GM21367 (cell line): ENCODE results near the gene PXN.
"Not testable (repeated sequence)": the region's sequence is repeated elsewhere in the genome, so short reads cannot be mapped to it uniquely, and the experiment has no call there.

Experiments
- ATAC-seq: cut with Tn5 transposase; IDR thresholded peaks from one replicate; pipeline ENCODE4 v1.9.1; 2021; ENCODE audit not compliant: unreplicated experiment

Gene PXN

DNA sequence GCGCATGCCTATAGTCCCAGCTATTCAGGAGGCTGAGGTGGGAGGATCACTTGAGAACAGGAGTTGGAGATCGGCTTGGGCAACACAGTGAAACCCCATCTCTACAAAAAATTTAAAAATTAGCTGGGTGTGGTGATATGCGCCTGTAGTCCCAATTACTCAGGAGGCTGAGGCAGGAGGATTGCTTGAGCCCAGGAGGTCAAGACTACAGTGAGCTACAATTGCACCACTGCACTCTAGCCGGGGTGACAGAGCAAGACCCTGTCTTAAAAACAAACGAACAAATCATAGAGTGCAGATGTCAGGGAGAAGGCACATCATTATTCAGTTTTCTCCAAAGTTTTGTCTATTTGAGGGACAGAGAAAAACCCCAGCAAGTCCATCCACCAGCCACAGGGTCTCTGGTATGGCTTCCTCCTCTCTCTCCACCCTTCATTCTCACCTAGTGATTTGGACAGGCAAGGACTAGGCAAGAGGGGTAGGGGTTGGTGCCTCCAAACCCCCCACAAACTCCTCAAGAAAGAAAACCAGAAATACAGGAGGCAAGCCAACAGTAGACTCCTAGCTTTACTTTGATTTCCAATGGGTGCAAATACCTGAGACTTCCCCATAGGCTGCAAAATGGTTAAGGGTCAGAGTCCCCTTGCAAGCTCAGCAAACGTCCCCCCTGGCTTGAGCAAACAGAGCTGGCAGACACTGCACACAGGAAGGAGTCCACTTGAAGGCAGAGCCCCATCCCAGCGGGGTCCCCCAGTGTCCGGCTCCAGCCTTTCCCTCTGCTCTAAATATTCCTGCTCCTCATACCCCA lies 38.1 kb downstream of the PXN start:
- no peak for ATAC-seq

DNA sequence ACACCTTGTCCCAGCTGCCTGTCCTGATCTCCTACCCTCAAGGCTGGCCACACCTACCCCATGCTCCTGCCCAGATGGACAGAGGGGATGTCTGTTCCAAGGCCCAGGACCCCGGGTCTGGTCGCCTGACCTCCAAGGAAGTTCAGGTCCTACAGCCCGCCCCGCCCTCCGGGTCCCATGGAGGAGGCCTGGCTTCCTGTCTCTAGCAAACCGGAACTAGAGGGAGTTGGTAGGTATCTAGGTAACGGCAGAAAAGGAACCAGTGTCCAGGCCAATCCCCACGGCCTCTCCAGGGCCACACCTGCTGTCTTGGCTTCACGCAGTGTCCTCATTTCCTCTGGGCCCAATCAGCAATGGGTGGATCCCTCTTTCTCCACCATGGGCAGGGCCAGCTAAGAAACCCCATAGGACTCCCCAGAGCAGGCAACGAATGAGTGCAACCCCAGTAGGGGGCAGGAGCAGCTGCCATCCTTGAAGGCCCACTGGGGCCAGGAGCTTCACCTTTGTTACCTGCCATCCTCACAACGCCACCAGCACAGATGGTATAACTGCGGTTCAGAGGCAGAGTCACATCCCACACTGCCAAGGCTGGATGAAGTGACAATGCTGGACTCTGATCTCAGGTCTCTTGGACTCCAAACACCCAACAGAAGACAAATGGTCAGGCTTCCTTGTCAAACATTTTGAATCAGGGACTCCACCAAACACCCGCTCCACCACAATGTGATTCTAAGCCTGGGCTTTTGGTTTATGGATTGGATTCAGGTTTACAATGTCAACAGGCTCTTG lies 39.5 kb downstream of the PXN start:
- no peak for ATAC-seq

DNA sequence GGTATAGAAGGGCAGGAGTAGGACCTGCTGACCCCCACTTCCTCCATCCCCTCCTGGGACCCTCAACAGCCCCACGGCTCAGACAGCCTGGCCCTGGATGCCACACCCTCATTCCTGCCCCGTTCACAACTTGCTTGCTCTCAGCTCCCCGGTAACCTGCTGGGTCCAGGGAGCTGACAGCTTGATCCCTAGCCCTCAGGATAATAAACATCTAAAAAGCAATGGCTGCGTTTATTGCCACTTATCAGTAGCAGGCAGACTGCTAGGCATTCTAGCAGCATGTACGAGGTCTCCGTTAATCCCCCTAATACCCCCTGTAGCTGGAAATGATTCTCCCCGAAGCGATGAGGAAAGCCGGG lies 40.4 kb downstream of the PXN start:
- no peak for ATAC-seq

DNA sequence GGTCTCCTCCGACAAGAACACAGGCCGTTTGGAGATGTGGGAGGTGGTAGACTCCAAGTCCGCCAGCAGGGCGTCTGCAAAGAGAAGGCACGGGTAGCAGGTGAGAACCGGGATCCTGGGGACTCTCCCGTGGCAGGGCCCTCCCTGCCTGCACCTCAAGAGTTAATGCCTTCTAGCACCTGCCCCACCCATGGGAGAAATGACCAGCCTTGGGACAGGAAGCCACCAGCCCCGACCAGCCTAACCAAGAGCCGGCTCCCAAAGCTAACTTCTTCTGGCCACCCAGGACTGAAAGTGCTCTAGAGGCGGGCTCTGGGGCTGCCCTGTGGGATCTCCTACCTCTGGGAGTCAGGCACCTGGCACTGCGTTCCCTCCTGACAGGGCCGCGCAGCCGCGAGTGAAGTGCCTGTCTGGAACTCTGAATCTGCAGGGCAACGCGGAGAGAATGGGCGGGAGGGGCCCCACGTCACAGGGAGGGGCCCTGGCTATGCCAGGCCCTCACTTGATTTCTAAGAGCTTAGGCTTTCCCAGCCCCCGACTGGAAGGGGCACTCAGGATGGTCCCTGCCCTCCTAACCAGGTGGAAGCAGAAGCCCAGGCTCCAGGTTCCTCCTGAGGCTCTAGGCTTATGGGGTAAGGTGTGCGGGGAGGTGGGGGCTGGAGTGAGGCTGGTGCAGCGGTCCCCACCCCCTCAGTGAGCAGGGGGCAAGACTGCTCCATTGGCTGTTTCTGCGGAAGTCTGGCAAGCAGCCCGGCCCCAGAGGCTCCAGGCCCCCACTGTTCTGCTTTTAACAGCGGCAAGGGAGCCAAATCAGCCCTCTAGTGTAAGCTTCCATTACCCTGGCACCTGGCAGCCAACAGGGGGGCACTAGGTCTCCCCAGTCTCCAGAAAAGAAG lies 41.0 kb downstream of the PXN start:
- ATAC-seq, result no peak

DNA sequence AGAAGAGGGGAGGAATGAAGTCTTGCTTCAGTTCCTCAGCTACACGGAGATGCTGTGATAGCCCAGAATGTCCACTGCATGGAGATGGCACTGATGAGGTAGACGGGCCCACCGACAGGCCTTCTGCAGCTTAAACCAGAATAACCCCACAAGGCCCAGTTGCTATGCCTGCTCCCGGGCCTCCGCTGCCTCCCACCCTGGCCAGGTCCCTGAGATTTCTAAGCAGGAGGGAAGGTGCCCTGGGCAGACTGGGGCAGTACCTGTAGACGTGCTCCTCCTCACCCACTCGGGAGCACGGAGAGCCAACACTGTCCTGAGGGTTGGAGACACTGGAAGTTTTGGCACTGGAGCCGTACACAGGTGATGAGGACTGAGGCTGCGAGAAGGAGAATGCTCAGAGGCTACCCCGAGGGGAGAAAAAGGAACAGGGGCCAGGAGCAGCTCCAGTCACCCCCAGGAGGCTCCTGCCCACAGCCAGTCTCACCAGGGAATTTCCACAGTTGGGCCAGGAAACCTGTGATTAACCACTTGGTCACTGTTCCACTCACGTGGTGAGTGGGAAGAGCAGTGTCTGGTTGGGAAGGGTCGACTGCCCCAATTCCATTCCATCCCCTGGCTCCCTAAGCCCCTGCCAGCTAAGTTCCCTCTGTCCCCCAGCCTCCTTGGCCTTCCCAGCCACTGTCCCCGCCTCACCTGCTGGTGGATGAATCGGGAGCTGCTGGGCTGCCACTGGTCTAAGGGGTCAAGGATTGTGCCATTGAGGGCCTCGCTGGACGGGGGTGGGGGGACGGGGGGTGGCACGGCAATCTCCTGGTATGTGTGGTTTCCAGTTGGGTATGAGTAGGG lies 41.8 kb downstream of the PXN start:
- ATAC-seq, result no peak

DNA sequence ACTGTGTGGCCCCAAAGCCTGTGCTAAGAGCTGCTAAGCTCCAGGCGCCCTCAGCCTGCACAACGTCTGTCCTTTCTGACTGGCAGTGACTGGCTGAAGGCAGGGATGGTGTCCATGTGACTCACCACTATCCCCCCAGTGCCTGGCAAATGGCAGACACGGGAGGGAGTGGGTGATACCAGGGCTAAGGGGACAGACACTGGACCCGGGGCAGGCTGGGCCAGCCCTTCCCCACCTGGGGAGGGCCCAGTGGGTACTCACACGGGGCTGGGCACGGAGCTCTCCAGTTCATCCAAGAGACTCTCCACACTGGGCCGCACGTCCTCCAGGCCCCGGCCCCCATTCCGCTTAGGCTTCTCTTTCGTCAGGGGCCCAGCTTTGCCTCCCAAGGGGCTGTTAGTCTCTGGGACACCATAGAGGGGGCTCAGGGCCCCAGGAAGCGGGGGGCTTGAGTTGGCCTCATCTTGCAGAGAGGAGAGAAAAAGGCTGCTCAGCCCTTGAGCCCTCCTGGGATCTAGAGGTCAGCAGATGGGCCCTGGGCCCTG lies 43.2 kb downstream of the PXN start:
- ATAC-seq, result no peak

DNA sequence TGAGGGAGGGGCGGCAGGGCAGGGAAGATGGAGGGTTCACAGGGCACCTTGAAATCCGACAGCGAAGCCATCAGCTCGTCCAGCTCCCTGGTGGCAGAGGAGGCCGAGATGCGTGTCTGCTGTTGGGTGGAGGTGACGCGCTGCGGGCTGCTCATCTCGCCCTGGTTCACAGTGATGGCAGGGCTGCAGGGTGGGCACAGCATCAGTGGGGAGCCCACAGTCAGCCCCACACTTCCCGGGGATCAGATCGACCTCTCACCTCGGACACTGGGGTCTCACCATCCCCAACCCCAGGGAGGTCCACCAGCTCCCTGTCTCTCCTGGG lies 44.0 kb downstream of the PXN start:
- ATAC-seq, result no peak

DNA sequence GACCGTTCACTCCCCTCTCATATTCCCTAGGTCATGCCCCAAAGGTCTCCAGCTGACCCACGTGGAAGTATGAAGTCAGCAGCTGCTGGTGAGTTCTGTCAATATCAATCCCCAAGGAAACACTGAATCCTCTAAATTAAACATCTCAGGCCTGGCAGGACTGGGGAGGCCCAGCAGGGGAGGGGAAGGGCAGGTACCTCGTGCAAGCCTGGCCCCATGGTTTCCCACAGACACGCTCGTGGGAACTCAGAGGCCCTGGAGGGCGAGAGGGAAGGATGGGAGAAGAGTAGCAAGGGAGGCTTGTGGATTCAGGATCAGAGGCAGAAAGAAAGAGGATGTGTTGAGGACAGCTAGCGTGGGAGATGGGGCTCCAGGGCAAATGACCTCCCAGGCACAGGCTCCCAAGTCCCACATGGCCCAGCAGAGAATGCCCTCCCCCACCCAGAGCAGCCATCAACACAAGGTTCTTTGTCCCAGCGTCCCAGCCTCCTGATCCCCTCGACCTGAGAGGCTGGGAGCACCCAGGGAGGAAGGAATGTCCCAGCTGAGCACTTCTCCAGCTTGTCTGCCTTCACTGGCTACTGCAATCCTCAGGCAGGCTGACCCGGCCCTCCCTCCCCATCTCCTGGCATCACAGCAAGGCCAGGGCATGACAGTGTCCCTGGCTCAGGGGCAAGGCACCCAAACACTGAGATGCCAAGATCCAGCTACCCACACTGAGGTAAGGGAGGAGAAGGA lies 44.5 kb downstream of the PXN start:
- ATAC-seq, result no peak

DNA sequence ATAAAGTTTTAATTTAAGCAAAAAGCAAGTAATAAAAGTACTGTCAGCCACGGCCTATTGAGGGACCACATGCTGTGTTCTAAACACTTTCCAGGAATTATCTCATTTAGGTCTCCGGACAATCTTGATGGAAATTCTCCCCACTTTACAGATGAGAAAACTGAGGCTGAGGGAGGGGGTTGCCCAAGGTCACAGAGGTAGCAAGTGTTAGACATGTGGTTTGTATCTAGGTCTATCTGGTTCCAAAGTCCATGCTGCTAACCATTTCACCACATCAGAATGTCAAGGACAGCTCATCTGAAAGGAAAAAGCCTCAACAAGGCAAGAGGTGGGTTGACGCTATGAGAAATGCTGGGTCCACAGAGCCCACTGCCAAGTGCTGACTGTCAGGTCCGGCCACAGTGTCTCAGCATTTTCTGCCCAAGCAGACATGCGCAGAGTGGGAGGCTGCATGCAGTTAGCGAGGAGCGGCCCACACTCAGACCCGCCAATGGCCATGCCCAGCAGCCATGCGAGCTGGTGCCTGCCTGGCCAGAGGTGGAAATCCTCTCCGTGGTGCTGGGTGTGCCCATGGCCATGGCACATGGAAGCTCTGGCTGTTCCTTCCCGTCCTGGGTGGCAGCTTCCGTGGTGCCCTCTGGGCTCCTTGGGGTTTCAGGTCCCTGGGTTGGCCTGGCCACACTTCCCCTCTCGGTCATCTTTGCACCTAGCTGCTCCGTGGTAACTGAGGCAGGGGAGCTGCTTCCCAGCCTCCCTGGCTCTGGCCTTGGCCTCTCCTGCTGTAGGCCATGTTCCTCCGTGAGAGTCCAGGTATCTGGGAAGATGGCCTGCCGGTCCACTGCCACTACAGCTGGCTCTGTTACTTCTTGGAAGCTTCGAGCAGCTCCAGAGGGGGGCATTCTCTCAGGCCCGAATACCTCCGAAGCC lies 46.6 kb downstream of the PXN start:
- no peak for ATAC-seq

DNA sequence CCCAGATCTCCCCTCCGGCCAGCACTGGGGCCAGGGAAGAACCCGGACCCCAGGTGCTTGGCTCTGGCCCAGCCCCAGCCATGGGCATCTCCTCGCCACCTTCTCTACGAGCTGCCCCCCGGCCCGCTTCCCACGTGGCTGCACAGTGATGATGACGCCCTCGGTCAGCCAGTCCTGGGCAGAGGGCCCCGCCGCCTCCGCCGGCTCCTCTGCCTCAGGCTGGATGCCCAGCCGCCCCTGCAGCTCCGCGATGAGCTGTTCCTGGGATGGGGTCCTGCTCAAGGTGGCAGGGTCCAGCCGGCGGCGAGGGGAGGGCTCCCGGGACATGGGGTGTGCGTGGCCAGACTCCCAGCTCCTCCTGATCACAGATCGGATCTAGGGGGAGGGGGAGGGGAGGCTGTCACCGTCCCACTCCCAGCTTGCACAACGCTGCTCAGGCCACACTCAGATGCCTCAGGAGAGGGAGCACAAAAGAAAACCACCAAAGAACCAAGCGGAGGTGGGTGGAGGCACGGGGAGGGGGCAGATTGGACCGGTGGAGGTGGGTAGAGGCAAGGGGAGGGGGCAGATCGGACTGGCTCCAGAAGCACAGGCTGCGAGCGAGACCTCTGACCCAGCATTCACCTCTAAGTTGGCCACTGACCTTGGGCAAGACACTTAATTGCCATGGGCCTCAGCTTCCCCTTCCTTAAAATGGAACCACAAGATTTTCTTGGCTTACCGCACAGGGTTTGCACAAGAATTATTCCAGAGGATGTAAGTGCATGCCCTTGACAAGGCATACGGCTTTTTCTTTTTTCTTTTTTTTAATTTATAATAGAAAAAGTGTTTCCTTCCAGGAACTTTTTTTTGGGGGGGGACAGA lies 48.6 kb downstream of the PXN start:
- no peak for ATAC-seq

DNA sequence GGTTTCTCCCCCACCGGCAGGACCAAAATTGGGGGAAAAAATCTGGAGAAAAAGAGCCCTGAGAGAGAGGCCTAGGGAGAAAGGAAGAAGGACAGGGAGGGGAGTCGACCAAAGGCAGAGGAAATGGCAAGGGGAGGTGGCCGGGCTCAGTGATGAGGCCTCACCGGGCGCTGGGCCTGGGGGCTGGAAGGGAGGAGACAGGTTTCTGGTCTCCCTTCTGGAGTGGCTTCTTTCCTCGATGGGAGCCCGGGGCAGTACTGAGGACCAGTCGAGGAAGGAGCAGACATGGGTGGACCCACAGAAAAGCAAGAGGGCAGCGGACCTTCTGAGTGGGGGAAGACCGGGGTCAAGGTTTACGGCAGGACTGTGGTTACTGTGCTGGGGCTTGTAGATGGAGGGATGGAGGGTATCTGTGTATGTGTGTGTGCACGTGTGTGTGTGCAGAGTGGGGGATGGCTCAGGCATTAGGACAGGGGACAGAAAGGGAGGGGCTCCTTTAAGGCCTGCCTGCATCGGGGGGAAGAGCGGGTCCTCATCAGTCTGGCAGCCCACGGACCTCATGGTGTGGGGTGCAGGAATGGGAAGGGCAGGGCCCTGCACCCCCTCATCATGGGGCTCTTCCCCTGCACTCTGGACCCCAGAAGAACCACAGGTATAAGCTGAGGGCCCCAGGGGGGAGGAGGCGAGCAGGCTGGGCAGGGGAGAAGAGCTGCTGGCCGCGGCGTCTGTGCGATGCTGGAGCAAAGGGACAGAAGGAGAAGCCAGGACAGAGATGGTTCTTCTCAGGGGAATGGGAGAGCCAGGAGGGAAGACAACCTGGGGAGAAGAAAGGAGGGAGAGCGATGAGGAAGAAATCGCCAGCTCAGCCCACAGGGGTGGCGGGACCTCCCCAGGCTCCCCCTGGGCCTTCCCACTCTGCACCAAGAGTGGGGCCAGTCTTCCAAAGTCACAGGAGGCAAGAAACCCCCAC lies 49.5 kb downstream of the PXN start:
- ATAC-seq, result no peak

DNA sequence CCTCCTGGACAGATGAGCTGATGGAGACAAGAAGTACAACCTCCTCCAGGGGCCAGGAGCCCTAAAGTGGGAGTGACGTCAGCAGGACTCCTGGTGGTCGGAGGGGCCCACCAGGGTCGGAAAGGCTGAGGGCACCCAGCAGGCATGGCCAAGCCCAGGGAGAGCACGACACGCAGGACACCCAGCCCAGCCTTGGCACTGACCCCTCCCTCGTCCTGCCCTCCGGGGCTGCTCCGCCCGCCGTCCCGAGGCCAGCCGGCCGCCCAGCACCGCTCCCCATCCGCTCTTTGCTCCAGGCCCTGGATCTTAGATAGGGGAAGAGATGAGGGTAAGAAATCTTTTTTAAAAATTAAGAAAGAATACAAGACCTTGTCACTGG lies 50.2 kb downstream of the PXN start:
- no peak for ATAC-seq

DNA sequence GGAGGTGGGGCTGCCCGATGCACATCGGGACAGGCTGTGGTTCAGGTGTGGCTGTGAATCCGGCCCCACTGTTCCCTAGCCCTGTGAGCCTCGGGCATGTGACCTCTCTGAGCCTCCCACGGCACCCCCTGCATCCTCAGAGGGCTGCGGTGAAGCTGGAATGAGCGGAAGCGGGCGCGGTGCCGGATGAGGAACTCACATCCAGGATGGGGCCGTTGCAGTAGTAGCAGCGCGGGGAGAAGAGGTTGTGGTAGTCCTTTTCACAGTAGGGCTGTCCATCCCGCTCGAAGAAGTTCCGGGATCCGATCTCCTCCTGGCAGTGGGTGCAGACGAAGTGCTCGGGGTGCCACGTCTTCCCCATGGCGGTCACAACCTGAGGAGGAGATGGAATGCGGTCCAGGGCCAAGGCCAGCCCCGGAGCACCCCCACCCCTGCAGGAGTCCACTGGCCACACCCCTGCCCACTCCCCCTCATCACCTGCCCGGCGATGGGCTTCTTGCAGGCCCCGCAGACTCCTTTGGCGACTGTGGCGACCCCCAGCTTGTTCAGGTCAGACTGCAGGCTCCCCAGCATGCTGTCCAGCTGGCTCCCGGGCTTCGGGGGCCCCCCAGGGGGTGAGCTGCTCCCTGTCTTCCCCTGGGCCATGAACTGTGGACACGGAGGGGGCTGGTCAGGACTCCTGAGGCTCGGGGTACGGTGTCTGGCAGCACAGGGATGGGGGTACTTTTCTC lies 50.7 kb downstream of the PXN start:
- no peak for ATAC-seq

DNA sequence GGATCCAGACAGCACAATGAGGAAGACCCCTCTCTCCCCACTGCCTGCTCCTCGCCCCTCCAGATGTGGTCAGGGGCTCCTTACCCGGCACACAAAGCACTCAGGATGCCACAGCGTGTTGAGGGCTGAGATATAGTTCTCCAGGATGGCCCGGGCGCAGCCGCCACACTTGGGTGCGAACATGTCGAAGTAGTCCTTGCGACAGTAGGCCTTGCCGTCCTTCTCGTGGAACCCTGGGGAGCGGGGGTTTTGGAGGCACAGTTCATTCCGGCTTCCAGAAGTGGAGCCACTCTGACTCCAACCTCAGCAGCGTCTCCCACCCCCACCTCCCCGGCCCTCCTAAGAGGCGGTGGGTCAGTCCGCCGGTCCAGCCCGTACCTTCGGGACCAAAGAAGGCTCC lies 51.8 kb downstream of the PXN start:
- no peak for ATAC-seq

DNA sequence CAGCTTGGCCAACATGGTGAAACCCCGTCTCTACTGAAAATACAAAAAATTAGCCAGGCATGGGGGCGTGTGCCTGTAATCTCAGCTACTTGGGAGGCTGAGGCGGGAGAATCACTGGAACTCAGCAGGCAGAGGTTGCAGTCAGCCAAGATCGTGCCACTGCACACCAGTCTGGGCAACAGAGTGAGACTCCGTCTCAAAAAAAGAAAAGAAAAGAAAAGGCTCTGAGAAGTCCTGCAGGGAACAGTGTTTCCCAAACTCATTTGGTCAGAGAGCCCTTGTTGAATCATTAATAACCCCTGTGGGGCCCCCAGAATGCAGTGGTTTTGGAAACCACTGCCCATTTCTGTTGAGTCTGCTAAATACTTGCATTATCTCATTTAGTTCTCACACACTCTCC lies 52.3 kb downstream of the PXN start:
- not testable (repeated sequence) for ATAC-seq

DNA sequence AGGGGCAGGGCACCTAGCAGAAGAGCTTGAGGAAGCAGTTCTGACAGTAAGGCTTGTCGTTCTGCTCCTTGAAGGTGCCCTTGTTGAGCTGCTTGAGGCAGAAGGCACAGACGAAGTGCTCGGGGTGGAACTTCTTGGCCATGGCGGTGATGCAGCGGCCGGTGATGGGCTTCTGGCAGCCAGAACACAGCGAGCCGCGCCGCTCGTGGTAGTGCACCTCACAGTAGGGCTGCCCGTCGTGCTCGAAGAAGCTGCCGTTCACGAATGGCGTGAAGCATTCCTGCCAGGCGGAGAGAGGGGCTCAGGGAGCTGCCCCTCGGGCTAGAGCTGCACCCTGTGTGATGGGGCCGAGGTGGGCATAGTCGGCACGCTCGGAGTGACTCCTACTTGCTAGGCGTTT lies 53.2 kb downstream of the PXN start:
- ATAC-seq, result no peak
